ENCODE results near the gene KRTAP10-8.
"Not testable (repeated sequence)": the region's sequence is repeated elsewhere in the genome, so short reads cannot be mapped to it uniquely, and the experiment has no call there.

KRTAP10-8 gene

GRCh38 chr21:44612029-44612486 is at the start of gene KRTAP10-8:
Gene KRTAP10-8 (plus strand): TSS chr21:44612079. CDS start chr21:44612101, 22 bp downstream.
- DNase-seq (ENCODE audit: low read depth in 3 of 3) = no peak

GRCh38 chr21:44564099-44564498 is 47.8 kb upstream of the KRTAP10-8 start:
- no peak for DNase-seq (ENCODE audit: low read depth in 3 of 3)

- DNase-seq (ENCODE audit: low read depth in 3 of 3) = no peak
These were observed 46.8 kb upstream of the KRTAP10-8 start for GRCh38 chr21:44564886-44565598.

GRCh38 chr21:44566403-44566802 is 45.5 kb upstream of the KRTAP10-8 start:
- no peak for DNase-seq (ENCODE audit: low read depth in 3 of 3)

- DNase-seq (ENCODE audit: low read depth in 3 of 3) = no peak
These were observed 44.3 kb upstream of the KRTAP10-8 start for GRCh38 chr21:44567481-44568171.

- DNase-seq (ENCODE audit: low read depth in 3 of 3) = no peak
These were observed 43.6 kb upstream of the KRTAP10-8 start for GRCh38 chr21:44568261-44568660.

- no peak for DNase-seq (ENCODE audit: low read depth in 3 of 3)
These were observed 43.0 kb upstream of the KRTAP10-8 start for GRCh38 chr21:44568667-44569556.

- no peak for DNase-seq (ENCODE audit: low read depth in 3 of 3)
These were observed 41.9 kb upstream of the KRTAP10-8 start for GRCh38 chr21:44569861-44570517.

GRCh38 chr21:44571296-44571695 is 40.6 kb upstream of the KRTAP10-8 start:
- no peak for DNase-seq (ENCODE audit: low read depth in 3 of 3)

- DNase-seq (ENCODE audit: low read depth in 3 of 3) = no peak
These were observed 39.8 kb upstream of the KRTAP10-8 start for GRCh38 chr21:44571844-44572782.

- no peak for DNase-seq (ENCODE audit: low read depth in 3 of 3)
These were observed 38.8 kb upstream of the KRTAP10-8 start for GRCh38 chr21:44572959-44573583.

GRCh38 chr21:44573630-44574456 is 38.0 kb upstream of the KRTAP10-8 start, which contains the start of gene KRTAP10-4:
Gene KRTAP10-4 (plus strand): TSS chr21:44573729. CDS start chr21:44573759, 30 bp downstream.
- DNase-seq (ENCODE audit: low read depth in 3 of 3) = not testable (repeated sequence)

- DNase-seq (ENCODE audit: low read depth in 3 of 3) = no peak
These were observed 37.2 kb upstream of the KRTAP10-8 start for GRCh38 chr21:44574457-44575306.

- DNase-seq (ENCODE audit: low read depth in 3 of 3) = no peak
These were observed 36.4 kb upstream of the KRTAP10-8 start for GRCh38 chr21:44575307-44576024.

GRCh38 chr21:44576025-44576420 is 35.9 kb upstream of the KRTAP10-8 start:
- no peak for DNase-seq (ENCODE audit: low read depth in 3 of 3)

GRCh38 chr21:44578371-44579055 is 33.4 kb upstream of the KRTAP10-8 start:
- DNase-seq (ENCODE audit: low read depth in 3 of 3) = no peak

All from stimulated activated CD4-positive, alpha-beta T cell treated with anti-CD3 and anti-CD28 coated beads, TNF-alpha, amount 100 ng/mL, for 4 hours (primary cell).